Stimulated activated CD8-positive, alpha-beta memory T cell treated with anti-CD3 and anti-CD28 coated beads, Interleukin-7, amount 100 ng/mL, for 48 hours (primary cell): ENCODE measurements around the gene HAGH.
"Not testable (repeated sequence)": the region's sequence is repeated elsewhere in the genome, so short reads cannot be mapped to it uniquely, and the experiment has no call there.

ENCODE experiments used
- DNase-seq, 2 donors: peaks; one replicate each; pipeline ENCODE4 v3.0.0-alpha.2; 2020; ENCODE audit warnings: low read depth in 1 of 2; ENCODE audit errors: extremely low read depth in 1 of 2

Gene HAGH

GRCh38 chr16:1826691-1827573 is at the start of gene HAGH, which contains the start of gene FAHD1:
Gene HAGH, minus strand, starts transcription at chr16:1826825. Its CDS starts 38 bp downstream, at chr16:1826787.
Gene FAHD1, plus strand, starts transcription at chr16:1827206. Its CDS starts 33 bp downstream, at chr16:1827239.
- peak; percentile 80 to 81 for DNase-seq

GRCh38 chr16:1876066-1876465 is 49.4 kb upstream of the HAGH start:
- not testable (repeated sequence) for DNase-seq

GRCh38 chr16:1874854-1875253 is 48.2 kb upstream of the HAGH start:
- no peak for DNase-seq

GRCh38 chr16:1871974-1872635 is 45.5 kb upstream of the HAGH start, which contains the start of gene MEIOB:
Gene MEIOB, minus strand, starts transcription at chr16:1872164. Its CDS starts 3,989 bp downstream, at chr16:1868175.
- DNase-seq, result peak in 1 of 2 donors; percentile 10

- no peak for DNase-seq
These were observed 43.9 kb upstream of the HAGH start for GRCh38 chr16:1870365-1871082.

- DNase-seq, result no peak
These were observed 39.5 kb upstream of the HAGH start for GRCh38 chr16:1865902-1866690.

- no peak for DNase-seq
These were observed 37.2 kb upstream of the HAGH start for GRCh38 chr16:1863681-1864460.

- DNase-seq, result no peak
These were observed 35.8 kb upstream of the HAGH start for GRCh38 chr16:1862394-1862793.

GRCh38 chr16:1861730-1862129 is 35.1 kb upstream of the HAGH start:
- DNase-seq, result no peak

GRCh38 chr16:1859650-1860049 is 33.0 kb upstream of the HAGH start:
- DNase-seq, result no peak

- no peak for DNase-seq
These were observed 31.7 kb upstream of the HAGH start for GRCh38 chr16:1858189-1858865.

GRCh38 chr16:1857433-1858097 is 30.9 kb upstream of the HAGH start:
- no peak for DNase-seq

- no peak for DNase-seq
These were observed 25.2 kb upstream of the HAGH start for GRCh38 chr16:1851793-1852192.

- no peak for DNase-seq
These were observed 24.4 kb upstream of the HAGH start for GRCh38 chr16:1850981-1851380.

- DNase-seq, result no peak
These were observed 19.8 kb upstream of the HAGH start for GRCh38 chr16:1846416-1846815.

- DNase-seq, result no peak
These were observed 19.4 kb upstream of the HAGH start for GRCh38 chr16:1845985-1846384.

GRCh38 chr16:1839554-1839953 is 12.9 kb upstream of the HAGH start:
- DNase-seq, result no peak

- no peak for DNase-seq
These were observed 7.5 kb upstream of the HAGH start for GRCh38 chr16:1834096-1834495.
